SK-N-SH (cell line): ENCODE results near the gene TMPRSS13. TPM values are rescaled to one million over a fixed set of nuclear protein-coding genes. Genes with fewer than 3 reads are reported as not detected.

Experiments used
- CTCF ChIA-PET: fragments of 300-600, 350-600 bp; formaldehyde crosslinking; extraction: SDS; loops from one replicate; lab custom pipeline; 2021; lab: Yijun Ruan, JAX
- POLR2A ChIA-PET: fragments of 350-600 bp; sonication (Branson Sonifier 250); formaldehyde crosslinking; extraction: SDS; loops from one replicate; lab custom pipeline; 2020; ENCODE audit warnings: antibody characterized with exemption, inconsistent platforms; lab: Yijun Ruan, JAX
- DNase-seq: peaks from one replicate; pipeline ENCODE4 v3.0.0; 2012
- H2AFZ ChIP-seq: fragments of 200-600 bp; sonication (generic); 2 replicates; pipeline ENCODE4 v1.8.1; 2016; ENCODE audit warnings: antibody characterized with exemption, mild to moderate bottlenecking, low read depth
- H3F3A ChIP-seq: fragments of 200-600 bp; sonication (generic); replicated peaks from 2 replicates; pipeline ENCODE3; 2016; ENCODE audit warnings: antibody characterized with exemption, mild to moderate bottlenecking; ENCODE audit not compliant: insufficient read depth
- H3K27ac ChIP-seq, 2 experiments: fragments of 200-500 bp in 1 of 2; fragments of 200-600 bp in 1 of 2; sonication (Bioruptor generic) in 1 of 2; sonication (generic), shearing (Covaris generic) in 1 of 2; 2 replicates each; pipeline versions ENCODE4 v1.5.1 to v1.6.1; 2014 to 2016; ENCODE audit warnings: low read depth in 2 of 2, inconsistent platforms in 1 of 2, low read length in 1 of 2, mild to moderate bottlenecking in 1 of 2, mixed read lengths in 1 of 2
- H3K27me3 ChIP-seq: fragments of 200-600 bp; sonication (generic), shearing (Covaris generic); 2 replicates; pipeline ENCODE4 v1.6.1; 2016; ENCODE audit warnings: mixed run types; ENCODE audit not compliant: insufficient read depth
- H3K36me3 ChIP-seq, 2 experiments: fragments of 200-500 bp in 1 of 2; fragments of 200-600 bp in 1 of 2; sonication (Bioruptor generic) in 1 of 2; sonication (generic) in 1 of 2; replicated peaks in 1 of 2; 2 replicates each; pipeline versions ENCODE3 to v1.5.1; 2014 to 2016; ENCODE audit warnings: low read length in 1 of 2, mild to moderate bottlenecking in 1 of 2; ENCODE audit not compliant: insufficient read depth in 2 of 2, control insufficient read depth in 1 of 2
- H3K4me1 ChIP-seq, 2 experiments: fragments of 200-500 bp in 1 of 2; fragments of 200-600 bp in 1 of 2; sonication (Bioruptor generic) in 1 of 2; sonication (generic), shearing (Covaris generic) in 1 of 2; 2 replicates each; pipeline versions ENCODE4 v1.5.1 to v1.6.1; 2014 to 2016; ENCODE audit warnings: low read depth in 1 of 2, low read length in 1 of 2, mixed run types in 1 of 2; ENCODE audit not compliant: insufficient read depth in 2 of 2, control insufficient read depth in 1 of 2
- H3K4me2 ChIP-seq: fragments of 200-600 bp; sonication (generic), shearing (Covaris generic); 2 replicates; pipeline ENCODE4 v1.6.1; 2017; ENCODE audit warnings: mixed run types
- H3K4me3 ChIP-seq, 2 experiments: fragments of 200-500 bp in 1 of 2; fragments of 200-600 bp in 1 of 2; sonication (Bioruptor generic) in 1 of 2; sonication (generic), shearing (Covaris generic) in 1 of 2; 2 replicates each; pipeline versions ENCODE4 v1.5.1 to v1.8.1; 2014 to 2016; ENCODE audit warnings: low read depth in 2 of 2, inconsistent platforms in 1 of 2, low read length in 1 of 2, mild to moderate bottlenecking in 1 of 2, mixed read lengths in 1 of 2, moderate library complexity in 1 of 2
- H3K79me2 ChIP-seq: fragments of 200-600 bp; sonication (generic); 2 replicates; pipeline ENCODE4 v1.8.1; 2017; ENCODE audit warnings: mild to moderate bottlenecking; ENCODE audit not compliant: insufficient read depth
- H3K9ac ChIP-seq: fragments of 200-600 bp; sonication (generic); 2 replicates; pipeline ENCODE4 v1.6.1; 2017; ENCODE audit warnings: mixed run types
- H3K9me2 ChIP-seq: fragments of 200-600 bp; sonication (generic); 2 replicates; pipeline ENCODE4 v1.6.1; 2017; ENCODE audit warnings: mixed run types
- H3K9me3 ChIP-seq: fragments of 200-600 bp; sonication (generic); 2 replicates; pipeline ENCODE4 v1.6.1; 2017; ENCODE audit warnings: mixed run types, mild to moderate bottlenecking, moderate library complexity
- H4K20me1 ChIP-seq: fragments of 200-600 bp; sonication (generic); 2 replicates; pipeline ENCODE4 v1.6.1; 2017; ENCODE audit warnings: mild to moderate bottlenecking, mixed run types; ENCODE audit not compliant: insufficient read depth
- CHD2 ChIP-seq: fragments of 150-350 bp; IDR thresholded peaks from 2 replicates; pipeline ENCODE4 v1.6.1; 2018; ENCODE audit warnings: low read length; ENCODE audit not compliant: partially characterized antibody
- CTCF ChIP-seq: fragments of 200-600 bp; sonication (generic); IDR thresholded peaks from 2 replicates; pipeline ENCODE4 v1.6.1; 2017; ENCODE audit warnings: antibody characterized with exemption, mild to moderate bottlenecking, moderate library complexity
- ELF1 ChIP-seq: IDR thresholded peaks from 2 replicates; pipeline ENCODE4 v1.4.0; 2012
- FOSL2 ChIP-seq: IDR thresholded peaks from 2 replicates; pipeline ENCODE4 v1.4.0; 2012; ENCODE audit warnings: low read depth, mild to moderate bottlenecking, moderate library complexity, borderline replicate concordance
- FOXJ3 ChIP-seq: sonication (generic); formaldehyde crosslinking; IDR thresholded peaks from 2 replicates; pipeline ENCODE4 v1.5.1; 2020; ENCODE audit warnings: mild to moderate bottlenecking, missing genetic modification reagents
- FOXM1 ChIP-seq: IDR thresholded peaks from 2 replicates; pipeline ENCODE4 v1.4.0; 2012; ENCODE audit warnings: low read depth, mild to moderate bottlenecking
- JUND ChIP-seq: IDR thresholded peaks from 2 replicates; pipeline ENCODE4 v1.4.0; 2012
- MEF2A ChIP-seq: IDR thresholded peaks from 2 replicates; pipeline ENCODE4 v1.4.0; 2012; ENCODE audit warnings: low read depth, borderline replicate concordance
- NFIC ChIP-seq: IDR thresholded peaks from 2 replicates; pipeline ENCODE4 v1.4.0; 2012; ENCODE audit warnings: borderline replicate concordance
- NRF1 ChIP-seq: IDR thresholded peaks from 2 replicates; pipeline ENCODE4 v1.6.1; 2012; ENCODE audit warnings: low read depth, mild to moderate bottlenecking, low read length
- PBX3 ChIP-seq: IDR thresholded peaks from 2 replicates; pipeline ENCODE4; 2012
- RAD21 ChIP-seq: IDR thresholded peaks from 2 replicates; pipeline ENCODE4 v1.6.1; 2012; ENCODE audit warnings: mild to moderate bottlenecking, low read length
- RCOR1 ChIP-seq: fragments of 150-350 bp; IDR thresholded peaks from 2 replicates; pipeline ENCODE4 v1.6.1; 2017; ENCODE audit warnings: antibody characterized with exemption, low read length
- REST ChIP-seq: IDR thresholded peaks from 2 replicates; pipeline ENCODE4 v1.6.1; 2012; ENCODE audit warnings: mild to moderate bottlenecking, low read depth, low read length, moderate library complexity
- RXRA ChIP-seq: IDR thresholded peaks from 2 replicates; pipeline ENCODE4 v1.4.0; 2012; ENCODE audit warnings: low read depth, mild to moderate bottlenecking, borderline replicate concordance
- SIN3A ChIP-seq: IDR thresholded peaks from 2 replicates; pipeline ENCODE4 v1.6.1; 2012; ENCODE audit warnings: low read depth, mild to moderate bottlenecking, low read length, moderate library complexity, borderline replicate concordance
- SMC3 ChIP-seq: IDR thresholded peaks from 2 replicates; pipeline ENCODE4 v1.6.1; 2012; ENCODE audit warnings: low read depth, low read length, improper control_type of control experiment
- TAF1 ChIP-seq: IDR thresholded peaks from 2 replicates; pipeline ENCODE4 v1.6.1; 2012; ENCODE audit warnings: low read depth, mild to moderate bottlenecking, low read length, moderate library complexity, borderline replicate concordance
- TEAD4 ChIP-seq: IDR thresholded peaks from 2 replicates; pipeline ENCODE4 v1.4.0; 2012; ENCODE audit warnings: mild to moderate bottlenecking, borderline replicate concordance; ENCODE audit not compliant: insufficient read depth
- YY1 ChIP-seq: IDR thresholded peaks from 2 replicates; pipeline ENCODE4 v1.4.0; 2012; ENCODE audit warnings: low read depth, mild to moderate bottlenecking
- WGBS: methylation state at CpG from one replicate; pipeline ENCODE4 v1.1.6; 2017; ENCODE audit warnings: low lambda C conversion rate; 5-methylcytosine and 5-hydroxymethylcytosine counted together
- polyA plus RNA-seq, 3 experiments: library from polyadenylated mRNA; depleted of rRNA; stranded (reverse); fragments of >200 nt; gene quantifications; 2 replicates each; pipeline ENCODE4 v1.2.3, GENCODE V29; 2012
- TF ChIP-seq, protein P1 (sequence below): IDR thresholded peaks from 2 replicates; pipeline ENCODE4 v1.4.0; 2012; ENCODE audit warnings: low read depth, borderline replicate concordance

TMPRSS13 gene
- polyA plus RNA-seq, 1 of the 3 experiments (the other 2 are of a cell fraction) = not detected

- Histone ChIP-seq H4K20me1 (no peaks in the 10 kb centered on the region), H3K4me2 (no peak overlapping the region), H3K9me3 (no peaks in the 10 kb centered on the region), H3K36me3 (no peaks in the 10 kb centered on the region), H3K9me2 (no peaks in the 10 kb centered on the region), H3K79me2 (no peaks in the 10 kb centered on the region), H2AFZ (no peak overlapping the region), H3K4me1 (no peaks in the 10 kb centered on the region), H3K27ac (no peak overlapping the region), H3F3A (no peaks in the 10 kb centered on the region), H3K27me3 (no peaks in the 10 kb centered on the region; the same call in 1 of the 2 replicates), H3K4me3 (no peak overlapping the region), H3K9ac (no peak overlapping the region)
- ChIA-PET POLR2A (interaction anchor here (0.5 kb wide), 1 partner anchor 20 kb away, joined by 3 read pairs; no protein-coding TSS in a partner anchor), CTCF (interaction anchor here (1.0 to 4.1 kb wide), 6 partner anchors 30 to 137 kb away, joined by 3 to 12 read pairs (median 8); no protein-coding TSS in a partner anchor)
- WGBS = 52% methylated on average over 10 of the region's 11 CpGs
- DNase-seq = no peak
- no peak for TF ChIP-seq NRF1
- no peak for TF ChIP-seq RCOR1
- TF ChIP-seq CHD2 = no peak
- TF ChIP-seq SMC3 = no peak
- no peak for TF ChIP-seq SIN3A
- TF ChIP-seq YY1 = no peak
- TF ChIP-seq CTCF = no peak
- TF ChIP-seq FOSL2 = no peak
These were observed 12.2 kb downstream of the TMPRSS13 start for GRCh38 chr11:117916956-117917355.

- no peak overlapping the region for H3K4me3 ChIP-seq
- DNase-seq = no peak
- H3K27me3 ChIP-seq = no peaks in the 10 kb centered on the region; the same call in 1 of the 2 replicates
- H2AFZ ChIP-seq = no peak overlapping the region
- no peaks in the 10 kb centered on the region for H3F3A ChIP-seq
- H3K9ac ChIP-seq = no peak overlapping the region
- no peak overlapping the region for H3K4me2 ChIP-seq
- no peaks in the 10 kb centered on the region for H4K20me1 ChIP-seq
- ChIA-PET CTCF (interaction anchor here (1.1 to 4.1 kb wide), 5 partner anchors 11 to 490 kb away, joined by 3 to 12 read pairs (median 7); no protein-coding TSS in a partner anchor), POLR2A (no interaction called here)
- H3K4me1 ChIP-seq = no peaks in the 10 kb centered on the region
- no peaks in the 10 kb centered on the region for H3K79me2 ChIP-seq
- no peaks in the 10 kb centered on the region for H3K9me2 ChIP-seq
- H3K36me3 ChIP-seq = no peaks in the 10 kb centered on the region
- TF ChIP-seq PBX3 (no peak), TAF1 (no peak), RXRA (no peak), FOXM1 (no peak), MEF2A (no peak), ELF1 (no peak), REST (no peak), RAD21 (no peak), JUND (no peak), FOXJ3 (CRISPR knock-in tag) (no peak), CHD2 (no peak), NFIC (no peak), TEAD4 (no peak)
- TF ChIP-seq, protein P1, sequence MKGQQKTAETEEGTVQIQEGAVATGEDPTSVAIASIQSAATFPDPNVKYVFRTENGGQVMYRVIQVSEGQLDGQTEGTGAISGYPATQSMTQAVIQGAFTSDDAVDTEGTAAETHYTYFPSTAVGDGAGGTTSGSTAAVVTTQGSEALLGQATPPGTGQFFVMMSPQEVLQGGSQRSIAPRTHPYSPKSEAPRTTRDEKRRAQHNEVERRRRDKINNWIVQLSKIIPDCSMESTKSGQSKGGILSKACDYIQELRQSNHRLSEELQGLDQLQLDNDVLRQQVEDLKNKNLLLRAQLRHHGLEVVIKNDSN = no peak
- H3K9me3 ChIP-seq = no peaks in the 10 kb centered on the region
- 47% methylated on average over 6 of the region's 9 CpGs for WGBS
- no peak overlapping the region for H3K27ac ChIP-seq
These were observed 13.4 kb downstream of the TMPRSS13 start for GRCh38 chr11:117915672-117916235.
